Neuronal stem cell (in vitro differentiated cells): ENCODE results near the gene APOBR.

ENCODE experiments used
- DNase-seq: peaks from one replicate; pipeline ENCODE4 v3.0.0-alpha.2; 2013; ENCODE audit warnings: low spot score
- H2AFZ ChIP-seq: one replicate; pipeline ENCODE4 v1.6.1; 2013; ENCODE audit warnings: mild to moderate bottlenecking, low read length, inconsistent platforms
- H2AK5ac ChIP-seq: 2 replicates; pipeline ENCODE4 v1.6.1; 2013; ENCODE audit warnings: low read depth, mild to moderate bottlenecking, inconsistent platforms, low read length, moderate library complexity, mixed read lengths
- H2BK120ac ChIP-seq: 2 replicates; pipeline ENCODE4 v1.6.1; 2013; ENCODE audit warnings: low read depth, mild to moderate bottlenecking, inconsistent platforms, low read length, moderate library complexity, mixed read lengths
- H2BK12ac ChIP-seq: one replicate; pipeline ENCODE4 v1.6.1; 2013; ENCODE audit warnings: low read length, inconsistent platforms
- H2BK15ac ChIP-seq: 2 replicates; pipeline ENCODE4 v1.6.1; 2013; ENCODE audit warnings: mild to moderate bottlenecking, low read length, inconsistent platforms, mixed read lengths
- H2BK5ac ChIP-seq: one replicate; pipeline ENCODE4 v1.6.1; 2013; ENCODE audit warnings: inconsistent platforms, mild to moderate bottlenecking, low read length, moderate library complexity
- H3K14ac ChIP-seq: one replicate; pipeline ENCODE4 v1.6.1; 2013; ENCODE audit warnings: low read length, inconsistent platforms
- H3K18ac ChIP-seq: 2 replicates; pipeline ENCODE4 v1.6.1; 2013; ENCODE audit warnings: low read length, inconsistent platforms
- H3K23ac ChIP-seq: 2 replicates; pipeline ENCODE4 v1.6.1; 2013; ENCODE audit warnings: low read depth, mild to moderate bottlenecking, mixed read lengths, low read length, inconsistent platforms; ENCODE audit not compliant: poor library complexity
- H3K27ac ChIP-seq: replicated peaks from 3 replicates; pipeline ENCODE4 v1.5.1; 2013; ENCODE audit warnings: low read length, inconsistent platforms
- H3K27me3 ChIP-seq, 3 experiments: 2 replicates each; pipeline ENCODE4 v1.6.1; 2013; ENCODE audit warnings: low read length in 3 of 3, mild to moderate bottlenecking in 2 of 3, inconsistent platforms in 1 of 3, low read depth in 1 of 3, mixed read lengths in 1 of 3, moderate library complexity in 1 of 3; ENCODE audit not compliant: control insufficient read depth in 3 of 3, insufficient read depth in 3 of 3
- H3K36me3 ChIP-seq, 2 donors: replicated peaks in 1 of 2; 2 replicates each; pipeline ENCODE4 v1.6.1; 2013; ENCODE audit warnings: low read length in 2 of 2; ENCODE audit not compliant: control insufficient read depth in 2 of 2, insufficient read depth in 2 of 2
- H3K4ac ChIP-seq: 2 replicates; pipeline ENCODE4 v1.6.1; 2013; ENCODE audit warnings: inconsistent platforms, mild to moderate bottlenecking, low read length, moderate library complexity
- H3K4me1 ChIP-seq, 2 donors: 1 replicate in 1 of 2; 2 replicates in 1 of 2; pipeline ENCODE4 v1.6.1; 2013; ENCODE audit warnings: low read length in 2 of 2, low read depth in 1 of 2; ENCODE audit not compliant: control insufficient read depth in 2 of 2, insufficient read depth in 1 of 2
- H3K4me2 ChIP-seq: one replicate; pipeline ENCODE4 v1.6.1; 2013; ENCODE audit warnings: mild to moderate bottlenecking, low read length, inconsistent platforms; ENCODE audit not compliant: insufficient read depth, poor library complexity, severe bottlenecking
- H3K4me3 ChIP-seq, 2 donors: 2 replicates each; pipeline ENCODE4 v1.5.1; 2013; ENCODE audit warnings: low read length in 2 of 2, mild to moderate bottlenecking in 2 of 2, inconsistent platforms in 1 of 2, moderate library complexity in 1 of 2
- H3K79me1 ChIP-seq: one replicate; pipeline ENCODE4 v1.6.1; 2013; ENCODE audit warnings: low read depth, mild to moderate bottlenecking, inconsistent platforms, low read length, moderate library complexity
- H3K9ac ChIP-seq: one replicate; pipeline ENCODE4 v1.6.1; 2013; ENCODE audit warnings: mild to moderate bottlenecking, low read depth, low read length, inconsistent platforms; ENCODE audit not compliant: poor library complexity
- H3K9me3 ChIP-seq, 2 donors: replicated peaks in 1 of 2; 2 replicates each; pipeline versions ENCODE3 to v1.6.1; 2013; ENCODE audit warnings: low read length in 2 of 2, mild to moderate bottlenecking in 2 of 2, inconsistent platforms in 1 of 2, low read depth in 1 of 2, mixed read lengths in 1 of 2, moderate library complexity in 1 of 2; ENCODE audit not compliant: control insufficient read depth in 2 of 2, insufficient read depth in 1 of 2
- H4K8ac ChIP-seq: one replicate; pipeline ENCODE4 v1.6.1; 2013; ENCODE audit warnings: low read depth, mild to moderate bottlenecking, inconsistent platforms, low read length, moderate library complexity
- H4K91ac ChIP-seq: one replicate; pipeline ENCODE4 v1.6.1; 2013; ENCODE audit warnings: low read length, low read depth, mild to moderate bottlenecking, inconsistent platforms; ENCODE audit not compliant: poor library complexity
- WGBS, 2 donors: extraction: QIAGEN DNeasy Blood & Tissue Kit; methylation state at CpG; one replicate each; pipeline ENCODE4 v1.1.7; 2013; ENCODE audit warnings: missing lambda C conversion rate in 2 of 2, mixed read lengths in 1 of 2; ENCODE audit not compliant: insufficient read length in 2 of 2, insufficient replicate concordance in 1 of 2; ENCODE audit errors: extremely low coverage in 2 of 2; 5-methylcytosine and 5-hydroxymethylcytosine counted together

APOBR gene

DNA sequence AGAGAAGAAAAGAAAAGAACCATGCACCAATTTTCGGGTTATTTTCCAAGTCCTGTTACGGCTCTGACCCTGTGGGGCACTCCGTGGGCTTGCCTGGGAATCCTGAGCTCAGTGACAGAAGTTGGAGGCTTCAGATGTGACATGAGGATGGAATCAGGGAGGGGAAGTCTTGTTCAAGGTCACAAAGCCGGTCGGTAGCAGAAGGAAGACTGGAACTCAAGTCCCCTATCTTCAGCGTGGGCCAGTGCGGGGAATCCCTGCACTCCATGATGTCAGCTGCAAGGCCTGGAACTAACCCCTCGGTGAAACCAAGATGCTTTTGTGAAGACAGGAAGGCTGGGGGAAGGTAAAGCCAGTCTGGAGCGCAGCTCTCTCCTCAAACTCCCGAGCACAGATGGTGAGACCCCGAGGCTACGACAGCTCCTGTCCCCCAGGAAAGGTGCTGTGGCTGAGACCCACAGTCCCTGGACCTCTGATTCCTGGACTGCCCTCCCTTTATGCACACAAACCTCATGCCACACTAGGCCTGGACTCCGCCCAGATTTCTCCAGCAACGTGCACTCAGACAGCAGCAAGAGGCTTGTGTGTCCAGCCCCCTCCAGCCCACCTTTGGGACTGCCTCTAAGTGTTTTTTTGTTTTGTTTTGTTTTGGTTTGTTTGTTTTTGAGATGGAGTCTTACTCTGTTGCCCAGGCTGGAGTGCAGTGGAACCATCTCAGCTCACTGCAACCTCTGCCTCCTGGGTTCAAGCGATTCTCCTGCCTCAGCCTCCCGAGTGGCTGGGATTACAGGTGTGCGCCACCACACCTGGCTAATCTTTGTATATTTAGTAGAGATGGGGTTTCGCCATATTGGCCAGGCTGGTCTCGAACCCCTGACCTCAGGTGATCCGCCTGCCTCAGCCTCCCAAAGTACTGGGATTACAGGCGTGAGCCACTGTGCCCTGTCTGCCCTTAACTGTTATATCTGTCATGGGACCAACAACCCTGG is 17.7 kb downstream of the APOBR start:
- no CpG with 5 or more reads among the region's 21 CpGs for WGBS, 2 donors

DNA sequence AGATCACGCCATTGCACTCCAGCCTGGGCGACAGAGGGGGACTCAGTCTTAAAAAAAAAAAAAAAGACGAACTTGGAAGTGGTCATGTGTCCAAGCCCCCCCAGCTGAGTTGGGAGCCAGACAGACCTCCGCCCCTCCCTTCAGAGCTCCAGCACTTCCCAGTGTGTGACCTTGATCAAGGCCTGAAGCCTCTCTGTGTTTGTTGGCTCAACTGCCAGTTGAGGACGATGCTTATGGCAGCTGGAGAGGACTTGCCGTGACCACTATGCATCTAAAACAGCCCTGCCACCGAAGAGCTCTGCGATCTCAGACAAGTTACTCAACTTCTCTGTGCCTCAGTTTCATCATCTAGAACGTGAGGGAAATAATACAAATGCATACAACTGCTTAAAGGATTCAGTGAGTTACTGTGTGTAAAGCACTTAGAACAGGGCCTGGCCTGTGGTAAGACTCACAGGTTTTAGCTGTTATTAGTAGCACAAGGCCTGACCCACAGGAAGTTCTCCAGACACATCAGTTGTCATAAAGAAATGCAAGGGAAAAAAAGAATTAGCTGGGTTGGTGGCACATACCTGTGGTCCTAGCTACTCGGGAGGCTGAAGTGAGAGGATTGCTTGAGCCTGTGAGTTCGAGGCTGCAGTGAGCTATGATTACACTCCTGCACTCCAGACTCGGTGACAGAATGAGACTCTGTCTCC is 19.2 kb downstream of the APOBR start:
- no peak overlapping the region for H2BK5ac ChIP-seq
- no peak overlapping the region for H2BK120ac ChIP-seq
- H2BK15ac ChIP-seq: no peak overlapping the region
- no peaks in the 10 kb centered on the region for H3K27me3 ChIP-seq
- no peak overlapping the region for H3K4ac ChIP-seq
- H2AK5ac ChIP-seq: no peak overlapping the region
- H3K4me1 ChIP-seq: no peaks in the 10 kb centered on the region
- no peak overlapping the region for H4K91ac ChIP-seq
- WGBS, 2 donors: no CpG with 5 or more reads among the region's 12 CpGs
- DNase-seq: no peak
- no peak overlapping the region for H3K4me3 ChIP-seq
- no peak overlapping the region for H3K14ac ChIP-seq
- H3K9ac ChIP-seq: no peak overlapping the region
- H3K9me3 ChIP-seq: no peaks in the 10 kb centered on the region
- H3K4me2 ChIP-seq: no peak overlapping the region
- no peaks in the 10 kb centered on the region for H3K36me3 ChIP-seq
- H2AFZ ChIP-seq: peak overlapping the region; percentile 16
- no peak overlapping the region for H2BK12ac ChIP-seq
- H3K79me1 ChIP-seq: no peaks in the 10 kb centered on the region
- H3K18ac ChIP-seq: no peak overlapping the region
- no peak overlapping the region for H3K23ac ChIP-seq
- H4K8ac ChIP-seq: no peak overlapping the region
- H3K27ac ChIP-seq: no peak overlapping the region

More for the DNA sequence above, 17.7 kb downstream of the APOBR start:
- Histone ChIP-seq H2BK120ac (no peak overlapping the region), H3K18ac (no peak overlapping the region), H2BK5ac (no peak overlapping the region), H3K9ac (no peak overlapping the region), H2AFZ (peak overlapping the region; percentile 59), H2BK12ac (no peak overlapping the region), H4K91ac (no peak overlapping the region), H3K14ac (no peak overlapping the region), H2BK15ac (no peak overlapping the region), H3K4ac (no peak overlapping the region), H3K4me3 (no peak overlapping the region), H3K4me1 (no peaks in the 10 kb centered on the region), H2AK5ac (no peak overlapping the region), H3K27ac (no peak overlapping the region), H3K4me2 (no peak overlapping the region), H4K8ac (no peak overlapping the region), H3K27me3 (no peaks in the 10 kb centered on the region), H3K79me1 (no peaks in the 10 kb centered on the region), H3K9me3 (no peaks in the 10 kb centered on the region), H3K23ac (no peak overlapping the region), H3K36me3 (no peaks in the 10 kb centered on the region)
- no peak for DNase-seq

DNA sequence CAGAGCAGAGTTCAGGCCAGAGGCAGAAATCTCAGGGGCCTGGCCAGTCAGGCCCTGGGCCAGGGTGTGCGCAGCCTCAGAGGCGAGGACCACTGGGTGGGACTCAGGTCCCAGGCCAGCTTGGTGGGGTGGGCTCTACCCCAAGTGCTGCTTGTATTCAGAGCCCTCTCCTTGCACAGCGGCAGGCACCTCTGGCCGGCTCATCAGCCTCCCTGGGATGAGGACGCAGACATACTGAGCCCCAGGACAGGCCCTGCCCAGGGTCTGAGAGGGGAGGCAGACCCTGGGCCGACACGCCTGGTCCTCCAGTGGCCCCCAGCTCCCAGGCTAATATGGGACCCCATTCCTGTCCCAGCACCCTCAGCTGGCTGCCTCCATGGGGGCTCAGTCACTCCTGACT is 19.8 kb downstream of the APOBR start:
- H3K27me3 ChIP-seq: no peaks in the 10 kb centered on the region
- H2BK12ac ChIP-seq: no peak overlapping the region
- H3K4me1 ChIP-seq: no peaks in the 10 kb centered on the region
- no peak overlapping the region for H4K91ac ChIP-seq
- H3K9me3 ChIP-seq: no peaks in the 10 kb centered on the region
- no peak overlapping the region for H2BK15ac ChIP-seq
- no peak overlapping the region for H2AK5ac ChIP-seq
- H3K9ac ChIP-seq: no peak overlapping the region
- DNase-seq: no peak
- H2BK120ac ChIP-seq: no peak overlapping the region
- peak overlapping the region; percentile 16 for H2AFZ ChIP-seq
- no peaks in the 10 kb centered on the region for H3K79me1 ChIP-seq
- H2BK5ac ChIP-seq: no peak overlapping the region
- H4K8ac ChIP-seq: no peak overlapping the region
- no CpG with 5 or more reads among the region's 7 CpGs for WGBS, 2 donors
- H3K4me3 ChIP-seq: no peak overlapping the region
- no peaks in the 10 kb centered on the region for H3K36me3 ChIP-seq
- H3K14ac ChIP-seq: no peak overlapping the region
- H3K18ac ChIP-seq: no peak overlapping the region
- H3K27ac ChIP-seq: no peak overlapping the region
- H3K23ac ChIP-seq: no peak overlapping the region
- no peak overlapping the region for H3K4me2 ChIP-seq
- H3K4ac ChIP-seq: no peak overlapping the region

DNA sequence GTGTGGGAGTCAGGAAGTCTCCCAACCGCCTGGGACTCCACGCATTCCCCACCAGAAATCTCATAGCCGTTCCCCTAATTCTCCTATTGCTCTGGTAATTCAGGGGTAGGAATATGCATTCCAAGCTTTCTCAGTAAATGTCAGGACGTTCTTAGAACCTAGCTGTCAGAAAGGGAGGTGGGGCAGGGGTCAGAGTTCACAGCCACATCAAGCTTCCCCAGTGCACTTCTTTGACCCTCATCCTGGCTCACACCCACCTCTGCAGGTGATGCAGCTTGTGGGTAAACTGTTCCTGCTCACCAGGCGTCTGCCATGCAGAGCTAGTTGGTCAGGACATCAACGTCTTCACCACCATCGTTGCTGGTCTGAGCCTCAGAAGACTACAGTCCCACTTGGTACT is 26.2 kb downstream of the APOBR start:
- H3K9ac ChIP-seq: no peak overlapping the region
- DNase-seq: no peak
- H3K18ac ChIP-seq: no peak overlapping the region
- no peak overlapping the region for H3K23ac ChIP-seq
- no peak overlapping the region for H2BK12ac ChIP-seq
- H3K27ac ChIP-seq: no peak overlapping the region
- peaks cover 0 to 2% (median 0%) of the 10 kb centered on the region in 3 experiments for H3K27me3 ChIP-seq
- H2AK5ac ChIP-seq: peak overlapping the region; percentile 75
- no peak overlapping the region for H2BK120ac ChIP-seq
- H3K4me1 ChIP-seq: peaks cover 0 to 2% of the 10 kb centered on the region in 2 donors
- H3K79me1 ChIP-seq: no peaks in the 10 kb centered on the region
- H2BK15ac ChIP-seq: peak overlapping the region; percentile 75
- no peak overlapping the region for H3K4me3 ChIP-seq
- H3K9me3 ChIP-seq: peaks cover 0 to 2% of the 10 kb centered on the region in 2 donors
- no peaks in the 10 kb centered on the region for H3K36me3 ChIP-seq
- H3K4me2 ChIP-seq: no peak overlapping the region
- no peak overlapping the region for H2BK5ac ChIP-seq
- no peak overlapping the region for H3K4ac ChIP-seq
- WGBS, 2 donors: no CpG with 5 or more reads among the region's 7 CpGs
- no peak overlapping the region for H4K8ac ChIP-seq
- H2AFZ ChIP-seq: no peak overlapping the region
- H4K91ac ChIP-seq: no peak overlapping the region
- H3K14ac ChIP-seq: no peak overlapping the region
